Skeletal muscle satellite cell (primary cell): ENCODE data around the gene PTPN14.

Source experiments
- H3K27me3 ChIP-seq: 2 replicates; pipeline ENCODE4 v1.7.0; 2013; ENCODE audit warnings: low read length; ENCODE audit not compliant: control insufficient read depth, insufficient read depth
- H3K36me3 ChIP-seq: 2 replicates; pipeline ENCODE4 v1.7.0; 2013; ENCODE audit warnings: mild to moderate bottlenecking, control low read depth, low read length; ENCODE audit not compliant: insufficient read depth
- H3K4me1 ChIP-seq: 2 replicates; pipeline ENCODE4 v1.7.0; 2013; ENCODE audit warnings: low read length; ENCODE audit not compliant: control insufficient read depth, insufficient read depth
- H3K4me2 ChIP-seq: 2 replicates; pipeline ENCODE4 v1.7.0; 2013; ENCODE audit warnings: mild to moderate bottlenecking, low read length
- H3K4me3 ChIP-seq: 2 replicates; pipeline ENCODE4 v1.7.0; 2013; ENCODE audit warnings: low read length
- H3K9ac ChIP-seq: 2 replicates; pipeline ENCODE4 v1.7.0; 2013; ENCODE audit warnings: mild to moderate bottlenecking, low read depth, low read length, moderate library complexity
- H3K9me3 ChIP-seq: replicated peaks from 2 replicates; pipeline ENCODE4 v1.7.0; 2013; ENCODE audit warnings: mild to moderate bottlenecking, control low read depth, low read length

PTPN14 gene

DNA sequence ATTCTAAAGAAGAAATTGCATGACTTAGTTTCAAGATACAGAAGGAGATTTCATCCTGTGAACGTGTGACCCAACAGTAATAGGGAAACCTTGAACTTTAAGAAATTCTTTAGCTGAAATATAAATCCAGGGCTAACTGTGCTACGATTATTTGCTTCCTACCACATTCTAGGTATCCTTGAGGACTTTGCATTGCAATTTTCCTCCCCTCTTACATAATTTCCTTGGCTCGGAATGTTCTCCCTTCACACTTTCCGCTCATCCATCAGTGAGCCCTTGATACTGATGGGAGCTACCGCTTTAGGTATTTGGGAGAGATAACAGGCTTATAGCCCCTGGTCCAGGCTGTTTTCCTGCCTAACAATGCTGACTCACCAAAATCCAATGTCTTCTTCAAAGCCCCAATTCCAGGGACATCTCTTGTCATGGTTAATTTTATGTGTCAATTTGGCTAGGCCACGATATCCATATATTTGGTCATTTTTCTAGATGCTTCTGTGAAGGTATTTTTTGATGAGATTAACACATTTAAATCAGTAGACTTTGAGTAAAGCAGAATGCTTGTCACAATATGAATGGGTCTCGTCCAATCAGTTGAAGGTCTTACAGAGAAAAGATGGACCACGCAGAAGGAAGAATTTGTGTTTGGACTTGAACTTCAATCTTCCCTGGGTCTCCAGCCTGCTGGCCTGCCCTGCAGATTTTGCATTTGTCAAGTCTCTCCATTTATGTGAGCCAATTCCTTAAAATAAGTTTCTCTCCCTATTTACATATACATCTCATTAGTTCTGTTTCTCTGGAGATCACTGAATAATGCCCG lies 121.2 kb downstream of the PTPN14 start:
- Histone ChIP-seq H3K27me3 (no peaks in the 10 kb centered on the region), H3K4me3 (no peak overlapping the region), H3K4me1 (peaks cover 52% of the 10 kb centered on the region)

GRCh38 chr1:214427871-214428277 lies 123.5 kb downstream of the PTPN14 start:
- peaks cover 4% of the 10 kb centered on the region for H3K36me3 ChIP-seq
- H3K4me1 ChIP-seq, result peaks cover 62% of the 10 kb centered on the region
- peak overlapping the region; percentile 52 for H3K9ac ChIP-seq
- no peaks in the 10 kb centered on the region for H3K27me3 ChIP-seq
- H3K9me3 ChIP-seq, result no peaks in the 10 kb centered on the region
- no peak overlapping the region for H3K4me3 ChIP-seq
- H3K4me2 ChIP-seq, result peak overlapping the region; percentile 50

More for the DNA sequence above, 121.2 kb downstream of the PTPN14 start:
- Histone ChIP-seq H3K9ac (peak overlapping the region; percentile 37), H3K9me3 (no peaks in the 10 kb centered on the region), H3K4me2 (peak overlapping the region; percentile 45), H3K36me3 (peaks cover 4% of the 10 kb centered on the region)

GRCh38 chr1:214426426-214426812 lies 125.0 kb downstream of the PTPN14 start:
- H3K4me1 ChIP-seq, result peaks cover 77% of the 10 kb centered on the region
- peak overlapping the region; percentile 1 for H3K4me2 ChIP-seq

GRCh38 chr1:214425716-214426425 lies 125.5 kb downstream of the PTPN14 start:
- H3K9me3 ChIP-seq, result no peaks in the 10 kb centered on the region
- H3K36me3 ChIP-seq, result no peaks in the 10 kb centered on the region
- H3K4me2 ChIP-seq, result peak overlapping the region; percentile 1
- H3K27me3 ChIP-seq, result no peaks in the 10 kb centered on the region
- peaks cover 82% of the 10 kb centered on the region for H3K4me1 ChIP-seq
- peak overlapping the region; percentile 51 for H3K9ac ChIP-seq
- H3K4me3 ChIP-seq, result no peak overlapping the region

More at GRCh38 chr1:214426426-214426812, 125.0 kb downstream of the PTPN14 start:
- Histone ChIP-seq H3K9ac (peak overlapping the region; percentile 51), H3K4me3 (no peak overlapping the region), H3K36me3 (no peaks in the 10 kb centered on the region), H3K9me3 (no peaks in the 10 kb centered on the region), H3K27me3 (no peaks in the 10 kb centered on the region)

DNA sequence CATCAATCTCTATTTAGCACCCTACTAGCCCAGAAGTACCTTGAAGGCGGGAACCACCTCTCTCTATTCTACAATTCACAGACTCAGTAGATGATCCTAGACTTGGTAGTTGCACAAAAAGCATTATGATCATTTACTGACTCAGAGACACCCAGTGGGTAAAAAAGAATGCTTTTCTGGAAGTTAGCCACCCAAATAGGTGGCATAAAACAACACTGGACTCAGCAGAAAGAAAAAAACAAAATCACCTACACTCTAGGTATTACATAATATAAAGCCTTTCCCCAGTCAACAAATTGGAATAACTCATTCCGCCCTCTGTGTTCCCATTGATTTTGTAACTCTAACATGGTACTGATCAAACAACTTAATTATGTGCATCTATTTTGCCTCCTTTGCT lies 126.3 kb downstream of the PTPN14 start:
- peaks cover 78% of the 10 kb centered on the region for H3K4me1 ChIP-seq
- H3K36me3 ChIP-seq, result no peaks in the 10 kb centered on the region
- H3K9ac ChIP-seq, result no peak overlapping the region

GRCh38 chr1:214423045-214423444 lies 128.4 kb downstream of the PTPN14 start:
- Histone ChIP-seq H3K4me3 (no peak overlapping the region), H3K4me1 (peaks cover 64% of the 10 kb centered on the region), H3K36me3 (no peaks in the 10 kb centered on the region), H3K9ac (peak overlapping the region; percentile 65), H3K27me3 (no peaks in the 10 kb centered on the region), H3K9me3 (no peaks in the 10 kb centered on the region), H3K4me2 (peak overlapping the region; percentile 53)

More for the DNA sequence above, 126.3 kb downstream of the PTPN14 start:
- Histone ChIP-seq H3K4me2 (no peak overlapping the region), H3K4me3 (no peak overlapping the region), H3K9me3 (no peaks in the 10 kb centered on the region), H3K27me3 (no peaks in the 10 kb centered on the region)

GRCh38 chr1:214422137-214422671 lies 129.2 kb downstream of the PTPN14 start:
- Histone ChIP-seq H3K9ac (peak overlapping the region; percentile 65), H3K4me3 (no peak overlapping the region), H3K27me3 (no peaks in the 10 kb centered on the region), H3K9me3 (no peaks in the 10 kb centered on the region), H3K4me1 (peaks cover 65% of the 10 kb centered on the region), H3K36me3 (no peaks in the 10 kb centered on the region), H3K4me2 (peak overlapping the region; percentile 53)

GRCh38 chr1:214420833-214421232 lies 130.6 kb downstream of the PTPN14 start:
- Histone ChIP-seq H3K9me3 (no peaks in the 10 kb centered on the region), H3K27me3 (no peaks in the 10 kb centered on the region), H3K4me3 (no peak overlapping the region), H3K36me3 (no peaks in the 10 kb centered on the region), H3K4me1 (peaks cover 65% of the 10 kb centered on the region), H3K9ac (no peak overlapping the region), H3K4me2 (no peak overlapping the region)

- Histone ChIP-seq H3K27me3 (no peaks in the 10 kb centered on the region), H3K4me2 (no peak overlapping the region), H3K4me1 (peaks cover 61% of the 10 kb centered on the region), H3K4me3 (no peak overlapping the region), H3K36me3 (peaks cover 2% of the 10 kb centered on the region), H3K9ac (no peak overlapping the region), H3K9me3 (no peaks in the 10 kb centered on the region)
Measured at GRCh38 chr1:214420341-214420740, 131.1 kb downstream of the PTPN14 start.

GRCh38 chr1:214419650-214420049 lies 131.8 kb downstream of the PTPN14 start:
- Histone ChIP-seq H3K4me2 (no peak overlapping the region), H3K36me3 (peaks cover 6% of the 10 kb centered on the region), H3K27me3 (no peaks in the 10 kb centered on the region), H3K9ac (no peak overlapping the region), H3K9me3 (no peaks in the 10 kb centered on the region), H3K4me3 (no peak overlapping the region), H3K4me1 (peaks cover 55% of the 10 kb centered on the region)

- Histone ChIP-seq H3K4me2 (no peak overlapping the region), H3K27me3 (no peaks in the 10 kb centered on the region), H3K9ac (no peak overlapping the region), H3K36me3 (peaks cover 10% of the 10 kb centered on the region), H3K9me3 (no peaks in the 10 kb centered on the region), H3K4me3 (no peak overlapping the region), H3K4me1 (peaks cover 54% of the 10 kb centered on the region)
Measured at GRCh38 chr1:214418391-214418790, 133.0 kb downstream of the PTPN14 start.
